Stimulated activated CD8-positive, alpha-beta memory T cell treated with anti-CD3 and anti-CD28 coated beads, Interleukin-12 subunit alpha, Interleukin-12 subunit beta, amount 100 ng/mL, for 1 hour (primary cell): ENCODE measurements around the gene VSX1.

ENCODE experiments used
- DNase-seq: peaks from one replicate; pipeline ENCODE4 v3.0.0-alpha.2; 2020; ENCODE audit warnings: low read depth

VSX1 gene

GRCh38 chr20:25040438-25040831, 41.5 kb downstream of the VSX1 start:
- DNase-seq, result no peak

GRCh38 chr20:25039697-25040437, 42.1 kb downstream of the VSX1 start:
- no peak for DNase-seq

GRCh38 chr20:25038591-25039015, 43.3 kb downstream of the VSX1 start:
- DNase-seq, result no peak

GRCh38 chr20:25038103-25038410, 43.9 kb downstream of the VSX1 start:
- no peak for DNase-seq

- DNase-seq, result no peak
Observed at GRCh38 chr20:25037288-25038102, 44.4 kb downstream of the VSX1 start.

- DNase-seq, result no peak
Observed at GRCh38 chr20:25036331-25036936, 45.5 kb downstream of the VSX1 start.

- DNase-seq, result no peak
Observed at GRCh38 chr20:25035921-25036320, 46.0 kb downstream of the VSX1 start.

GRCh38 chr20:25033924-25034300, 48.0 kb downstream of the VSX1 start:
- DNase-seq, result no peak

- no peak for DNase-seq
Observed at GRCh38 chr20:25033265-25033923, 48.5 kb downstream of the VSX1 start.

GRCh38 chr20:25032478-25033264, 49.3 kb downstream of the VSX1 start:
- no peak for DNase-seq

- DNase-seq, result no peak
Observed at GRCh38 chr20:25032065-25032477, 49.9 kb downstream of the VSX1 start.

GRCh38 chr20:25031241-25031640, 50.7 kb downstream of the VSX1 start:
- no peak for DNase-seq

GRCh38 chr20:25030649-25031207, 51.2 kb downstream of the VSX1 start:
- DNase-seq, result no peak

- DNase-seq, result no peak
Observed at GRCh38 chr20:25030007-25030648, 51.8 kb downstream of the VSX1 start.

- no peak for DNase-seq
Observed at GRCh38 chr20:25025986-25026605, 55.8 kb downstream of the VSX1 start.
